ENCODE measurements around the gene LRRFIP2. TPM values are rescaled to one million over a fixed set of nuclear protein-coding genes. Genes with fewer than 3 reads are reported as not detected.
"Not testable (repeated sequence)": the region's sequence is repeated elsewhere in the genome, so short reads cannot be mapped to it uniquely, and the experiment has no call there.

The LRRFIP2 gene
- total RNA-seq, 1 donor from 2014 or later = 55.4 TPM

GRCh38 chr3:37145611-37146010, 28.8 kb downstream of the LRRFIP2 start:
- FAIRE-seq = no peak
- DNase-seq (ENCODE audit: low spot score in 2 of 2) = no peak

GRCh38 chr3:37144806-37145205, 29.6 kb downstream of the LRRFIP2 start:
- no peak for FAIRE-seq
- DNase-seq (ENCODE audit: low spot score in 2 of 2) = no peak

DNA sequence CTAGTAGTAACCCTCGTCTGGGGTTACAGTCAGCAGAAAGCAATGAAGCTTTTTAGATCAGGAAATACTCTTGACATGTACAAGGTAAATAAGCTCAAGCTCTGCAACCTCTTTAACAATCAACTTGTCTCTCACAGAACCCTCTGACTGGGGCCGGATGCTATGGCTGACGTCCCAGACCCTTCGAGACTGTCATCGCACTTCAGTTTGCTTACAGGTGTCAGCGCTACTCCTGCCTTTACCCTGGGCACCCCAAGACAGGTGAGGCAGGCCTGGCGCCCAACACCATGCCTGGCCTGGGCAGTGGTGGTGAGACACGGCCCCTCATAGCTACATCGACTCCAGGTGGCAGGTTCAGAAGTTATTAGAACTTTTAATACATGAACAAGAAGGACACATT, 30.6 kb downstream of the LRRFIP2 start:
- DNase-seq (ENCODE audit: low spot score in 2 of 2) (no peak), FAIRE-seq (no peak)

- no peak for DNase-seq (ENCODE audit: low spot score in 2 of 2)
Observed at GRCh38 chr3:37141676-37142075, 32.7 kb downstream of the LRRFIP2 start.

DNA sequence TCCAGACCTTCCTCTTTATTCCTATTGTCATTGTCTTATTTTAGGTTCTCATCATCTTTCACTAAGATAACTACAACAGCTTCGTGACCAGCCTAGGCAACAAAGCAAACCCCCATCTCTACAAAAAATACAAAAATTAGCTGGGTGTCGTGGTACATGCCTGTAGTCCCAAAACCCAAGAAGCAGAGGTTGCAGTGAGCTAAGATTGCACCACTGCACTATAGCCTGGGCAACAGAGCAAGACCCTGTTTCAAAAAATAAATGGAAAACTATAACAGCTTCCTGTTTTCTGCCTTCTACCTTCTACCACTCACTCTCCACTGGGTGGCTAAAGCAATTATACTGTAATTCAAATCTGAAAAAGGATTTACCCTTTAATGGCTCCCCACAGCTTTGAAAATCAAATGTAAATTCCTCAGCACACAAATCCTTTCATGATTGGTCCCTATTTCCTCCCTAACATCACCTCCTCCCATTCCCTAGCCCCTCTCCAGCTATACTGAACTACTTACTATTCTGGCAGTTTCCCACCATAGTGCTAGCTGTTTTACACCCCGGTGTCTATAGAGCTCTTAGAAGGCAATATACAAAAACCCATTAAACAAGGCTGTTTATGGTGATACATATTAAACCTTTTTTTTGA, 33.4 kb downstream of the LRRFIP2 start:
- no peak for FAIRE-seq
- no peak for DNase-seq (ENCODE audit: low spot score in 2 of 2)

More at GRCh38 chr3:37141676-37142075, 32.7 kb downstream of the LRRFIP2 start:
- no peak for FAIRE-seq

GRCh38 chr3:37139567-37140052, 34.8 kb downstream of the LRRFIP2 start:
- no peak for FAIRE-seq
- DNase-seq (ENCODE audit: low spot score in 2 of 2) = no peak

GRCh38 chr3:37138816-37139215, 35.6 kb downstream of the LRRFIP2 start:
- no peak for FAIRE-seq
- DNase-seq (ENCODE audit: low spot score in 2 of 2) = no peak

DNA sequence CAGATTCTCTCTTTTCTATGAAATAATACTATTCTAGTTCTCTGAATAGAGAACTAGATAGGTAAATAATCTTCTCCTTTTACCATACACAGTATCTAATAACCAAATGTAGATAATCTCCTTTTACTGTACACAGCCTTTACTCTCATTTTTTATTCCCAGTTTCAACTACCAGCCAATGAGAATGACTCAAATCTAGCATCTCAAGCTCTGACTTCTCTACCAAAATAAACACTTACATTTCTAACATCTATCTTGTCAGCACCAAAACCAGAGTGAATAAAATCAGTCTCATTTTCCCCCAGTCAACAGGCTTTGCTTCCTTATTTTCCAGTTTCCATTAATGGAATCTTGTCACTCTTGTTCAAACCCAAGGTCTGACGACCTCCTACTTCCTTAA, 36.9 kb downstream of the LRRFIP2 start:
- FAIRE-seq (no peak), DNase-seq (ENCODE audit: low spot score in 2 of 2) (no peak)

DNA sequence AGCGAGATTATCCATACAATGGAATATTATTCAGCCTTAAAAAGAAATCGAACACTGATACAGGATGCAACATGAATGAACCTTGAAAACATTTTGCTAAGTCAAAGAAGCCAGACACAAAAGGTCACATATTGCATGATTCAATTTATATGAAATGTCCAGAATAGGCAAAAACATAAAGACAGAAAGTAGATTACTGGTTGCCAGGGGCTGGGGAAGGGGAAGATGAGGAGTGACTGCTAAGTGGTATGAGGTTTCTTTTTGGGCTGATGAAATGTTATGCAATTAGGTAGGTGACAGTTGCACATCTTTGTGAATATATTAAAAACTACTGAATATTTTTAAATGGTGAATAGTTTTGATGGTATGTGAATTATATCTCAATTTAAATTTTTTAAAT, 38.3 kb downstream of the LRRFIP2 start:
- DNase-seq (ENCODE audit: low spot score in 2 of 2) (no peak), FAIRE-seq (no peak)

DNA sequence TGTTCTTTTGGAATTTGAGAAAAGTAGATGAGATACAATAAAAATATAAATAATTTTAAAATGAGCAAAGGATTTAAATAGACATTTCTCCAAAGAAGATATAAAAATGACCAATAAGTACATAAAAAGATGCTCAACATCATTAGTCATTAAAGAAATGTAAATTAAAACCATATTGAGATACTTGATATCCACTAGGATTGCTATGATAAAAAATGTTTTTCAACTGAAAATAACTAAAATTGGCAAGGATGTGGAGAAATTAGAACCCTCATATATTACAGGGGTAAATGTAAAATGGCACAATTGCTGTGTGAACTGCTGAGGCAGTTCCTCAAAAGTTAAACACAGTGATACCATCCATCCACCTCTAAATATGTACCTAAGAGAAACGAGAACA, 38.8 kb downstream of the LRRFIP2 start:
- peak; percentile 71 for FAIRE-seq
- DNase-seq (ENCODE audit: low spot score in 2 of 2) = no peak

DNA sequence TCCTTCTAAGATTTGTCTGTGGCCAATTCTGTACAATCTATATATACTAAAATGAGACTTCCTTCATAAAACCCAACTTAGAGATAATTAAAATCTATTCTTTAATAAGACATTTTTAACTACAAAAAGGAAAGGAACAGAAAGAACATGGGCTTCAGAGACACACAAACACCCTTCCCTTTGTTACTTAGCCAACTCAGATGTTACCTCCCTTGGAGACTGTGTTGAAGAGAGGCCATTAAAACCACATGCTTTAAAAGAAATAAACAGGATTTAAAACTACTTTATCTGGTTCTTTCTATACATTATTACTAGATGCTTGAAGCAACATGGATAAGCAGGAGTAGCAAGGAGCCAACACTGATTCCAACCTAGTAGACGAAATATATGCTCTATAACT, 42.0 kb downstream of the LRRFIP2 start:
- no peak for DNase-seq (ENCODE audit: low spot score in 2 of 2)
- no peak for FAIRE-seq

- DNase-seq (ENCODE audit: low spot score in 2 of 2) (no peak), FAIRE-seq (no peak)
Observed at GRCh38 chr3:37131860-37132144, 42.6 kb downstream of the LRRFIP2 start.

DNA sequence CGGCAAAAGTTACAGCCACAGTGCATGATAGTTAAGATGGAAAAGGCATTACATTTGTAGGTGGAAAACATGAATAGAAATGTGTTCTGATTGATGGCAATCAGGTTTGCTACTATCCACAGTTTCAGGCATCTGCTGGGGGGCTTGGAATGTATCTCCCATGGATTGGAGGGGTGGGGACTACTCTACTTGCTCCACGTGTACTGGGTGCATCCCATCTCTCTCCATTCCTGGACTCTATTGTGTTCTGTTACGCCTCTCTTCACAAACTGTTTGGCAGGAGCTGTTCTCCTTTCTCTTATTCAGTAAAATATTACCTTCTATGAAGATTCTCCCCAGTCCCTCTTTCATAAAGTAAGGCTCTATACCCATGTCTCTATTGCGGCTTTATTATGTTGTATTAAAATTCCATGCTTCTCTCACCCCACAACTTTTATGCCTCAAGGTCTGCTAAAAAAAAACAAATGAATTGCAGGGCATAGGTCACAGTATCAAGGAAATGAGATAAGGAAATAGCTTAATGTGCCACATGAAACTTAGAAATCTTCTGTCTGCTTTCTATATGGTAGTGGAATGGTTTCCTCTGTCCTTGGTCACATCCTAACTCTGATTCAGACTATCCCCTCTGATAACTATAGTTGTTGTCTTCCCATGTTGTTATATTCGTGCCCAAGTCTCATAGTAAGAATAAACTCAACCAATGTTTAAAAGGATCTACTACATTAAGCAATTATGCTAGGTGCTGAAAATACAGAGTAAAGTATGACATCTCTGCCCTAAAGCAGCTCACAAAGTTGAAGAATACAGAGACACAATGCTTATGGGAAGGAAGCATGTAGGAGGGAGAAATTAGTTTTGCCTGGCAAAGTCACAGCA, 43.2 kb downstream of the LRRFIP2 start:
- DNase-seq (ENCODE audit: low spot score in 2 of 2) (no peak), FAIRE-seq (no peak)

- DNase-seq (ENCODE audit: low spot score in 2 of 2) = no peak
Observed at GRCh38 chr3:37130448-37130847, 43.9 kb downstream of the LRRFIP2 start.

DNA sequence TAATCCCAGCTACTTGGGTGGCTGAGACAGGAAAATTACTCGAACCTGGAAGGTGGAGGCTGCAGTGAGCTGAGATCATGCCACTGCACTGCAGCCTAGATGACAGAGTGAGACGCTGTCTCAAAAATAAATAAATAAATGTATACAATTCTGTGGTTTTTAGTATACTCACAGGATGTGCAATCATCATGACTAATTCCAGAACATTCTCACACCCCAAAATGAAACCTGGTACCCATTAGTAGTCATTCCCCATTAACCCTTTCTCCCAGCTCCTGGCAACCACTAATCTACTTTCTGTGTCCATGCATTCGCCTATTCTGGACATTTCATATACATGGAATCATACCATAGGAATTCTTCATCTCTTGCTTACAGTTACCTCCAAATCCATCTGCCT, 44.5 kb downstream of the LRRFIP2 start:
- no peak for FAIRE-seq

More at GRCh38 chr3:37130448-37130847, 43.9 kb downstream of the LRRFIP2 start:
- FAIRE-seq = no peak

GRCh38 chr3:37127340-37127739, 47.0 kb downstream of the LRRFIP2 start:
- DNase-seq (ENCODE audit: low spot score in 2 of 2) (no peak), FAIRE-seq (no peak)

More for the DNA sequence above, 44.5 kb downstream of the LRRFIP2 start:
- no peak for DNase-seq (ENCODE audit: low spot score in 2 of 2)

DNA sequence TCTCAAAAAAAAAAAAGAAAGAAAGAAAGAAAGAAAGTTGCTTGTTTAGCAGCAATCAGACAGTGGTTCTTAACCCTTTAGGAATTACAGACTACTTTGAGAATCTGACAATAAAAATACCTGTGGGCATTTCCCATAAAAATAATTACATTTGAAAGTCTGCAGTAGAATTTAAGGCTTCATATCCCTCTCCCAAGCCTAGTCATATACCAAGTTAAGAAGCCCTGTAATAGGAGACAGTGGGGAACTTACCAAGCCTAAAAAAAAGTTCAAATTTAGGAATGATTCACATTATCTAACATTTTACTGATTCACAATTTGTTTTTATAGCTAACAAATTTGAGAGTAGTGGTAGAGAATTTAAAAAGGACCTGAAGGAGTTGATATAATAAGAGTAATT, 47.5 kb downstream of the LRRFIP2 start:
- DNase-seq (ENCODE audit: low spot score in 2 of 2) = no peak
- no peak for FAIRE-seq

DNA sequence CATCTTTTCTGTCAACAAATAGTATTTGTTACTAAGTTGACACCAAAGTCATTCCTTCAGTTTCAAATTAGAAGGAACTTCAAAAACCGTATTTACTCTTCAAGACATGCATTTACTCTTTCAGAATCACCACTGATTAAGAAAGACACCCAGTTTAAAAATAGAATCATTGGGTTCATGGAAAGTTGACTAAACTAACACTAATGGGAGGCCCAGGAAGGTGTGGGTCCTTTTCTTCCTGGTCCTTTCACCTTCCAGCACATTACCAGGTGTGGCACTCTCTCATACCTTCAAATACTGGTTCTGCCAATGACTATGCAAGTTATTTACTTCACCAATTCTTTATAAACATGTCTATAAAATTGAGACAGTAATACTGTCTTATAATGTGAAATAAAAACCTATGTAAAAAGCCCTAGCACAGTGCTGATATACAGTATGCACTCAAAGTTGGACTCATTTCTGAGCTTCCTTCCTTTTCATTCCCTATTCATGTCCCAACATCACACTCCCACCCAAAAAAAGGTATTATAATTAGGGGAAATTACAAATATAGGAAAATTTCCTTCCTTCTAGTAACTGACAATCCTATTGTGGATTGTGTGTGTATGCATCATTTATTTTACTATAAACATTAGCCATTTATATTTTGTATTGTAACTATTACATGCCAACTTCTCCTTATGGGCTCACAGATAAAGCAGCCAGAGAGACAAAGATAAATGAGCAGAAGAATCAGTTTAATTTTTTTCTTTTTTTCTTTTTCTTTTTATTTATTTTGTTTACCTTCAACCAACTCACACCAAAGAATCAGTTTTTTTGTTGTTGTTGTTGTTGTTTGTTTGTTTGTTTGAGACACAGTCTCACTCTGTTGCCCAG, 48.9 kb downstream of the LRRFIP2 start:
- DNase-seq (ENCODE audit: low spot score in 2 of 2) (no peak), FAIRE-seq (no peak)

GRCh38 chr3:37124435-37124834, 49.9 kb downstream of the LRRFIP2 start:
- FAIRE-seq = no peak
- no peak for DNase-seq (ENCODE audit: low spot score in 2 of 2)

- no peak for FAIRE-seq
- DNase-seq (ENCODE audit: low spot score in 2 of 2) = no peak
Observed at GRCh38 chr3:37123292-37123691, 51.1 kb downstream of the LRRFIP2 start.

DNA sequence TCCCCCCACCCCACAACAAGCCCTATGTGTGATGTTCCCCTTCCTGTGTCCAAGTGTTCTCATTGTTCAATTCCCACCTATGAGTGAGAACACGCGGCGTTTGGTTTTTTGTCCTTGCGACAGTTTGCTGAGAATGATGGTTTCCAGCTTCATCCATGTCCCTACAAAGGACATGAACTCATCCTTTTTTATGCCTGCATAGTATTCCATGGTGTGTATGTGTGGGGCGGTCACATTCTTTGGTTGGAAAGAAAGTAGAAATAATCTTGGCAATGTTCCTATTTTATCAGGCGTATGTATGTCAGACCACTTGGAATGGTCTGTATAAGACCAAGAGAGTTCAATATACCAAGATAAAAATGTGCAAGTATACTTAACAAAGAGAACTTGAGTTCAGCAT, 52.3 kb downstream of the LRRFIP2 start:
- FAIRE-seq; DNase-seq (ENCODE audit: low spot score in 2 of 2): not testable (repeated sequence)
